Ishikawa (cell line): Measurements from ENCODE around the gene TRPM2.

Experiments used
- CREB1 ChIP-seq: IDR thresholded peaks from 2 replicates; pipeline ENCODE4 v1.6.1; 2012; ENCODE audit warnings: low read depth
- EGR1 ChIP-seq: IDR thresholded peaks from 2 replicates; pipeline ENCODE4 v1.6.1; 2012
- EP300 ChIP-seq: IDR thresholded peaks from 2 replicates; pipeline ENCODE4 v1.6.1; 2012; ENCODE audit warnings: borderline replicate concordance
- FOXM1 ChIP-seq: IDR thresholded peaks from 2 replicates; pipeline ENCODE4 v1.6.1; 2012; ENCODE audit warnings: low read depth, borderline replicate concordance
- MAX ChIP-seq: IDR thresholded peaks from 2 replicates; pipeline ENCODE4 v1.6.1; 2012
- NFIC ChIP-seq: IDR thresholded peaks from 2 replicates; pipeline ENCODE4 v1.6.1; 2012
- RAD21 ChIP-seq: IDR thresholded peaks from 2 replicates; pipeline ENCODE4 v1.6.1; 2012; ENCODE audit warnings: low read depth
- REST ChIP-seq: IDR thresholded peaks from 2 replicates; pipeline ENCODE4 v1.6.1; 2012; ENCODE audit warnings: low read depth, mild to moderate bottlenecking
- TAF1 ChIP-seq: IDR thresholded peaks from 2 replicates; pipeline ENCODE4 v1.6.1; 2012; ENCODE audit warnings: low read depth, mild to moderate bottlenecking
- TCF12 ChIP-seq: IDR thresholded peaks from 2 replicates; pipeline ENCODE4 v1.6.1; 2012; ENCODE audit warnings: low read depth
- TEAD4 ChIP-seq: IDR thresholded peaks from 2 replicates; pipeline ENCODE4 v1.6.1; 2012
- USF1 ChIP-seq: IDR thresholded peaks from 2 replicates; pipeline ENCODE4 v1.6.1; 2012
- YY1 ChIP-seq: IDR thresholded peaks from 2 replicates; pipeline ENCODE4 v1.6.1; 2012; ENCODE audit warnings: low read depth
- ZBTB7A ChIP-seq: IDR thresholded peaks from 2 replicates; pipeline ENCODE4 v1.6.1; 2012; ENCODE audit warnings: low read depth

TRPM2 gene

GRCh38 chr21:44402323-44403105 is 49.1 kb downstream of the TRPM2 start:
- TF ChIP-seq CREB1 = no peak
- TF ChIP-seq USF1 = no peak
- no peak for TF ChIP-seq ZBTB7A
- no peak for TF ChIP-seq REST
- no peak for TF ChIP-seq RAD21
- no peak for TF ChIP-seq FOXM1
- no peak for TF ChIP-seq EP300
- TF ChIP-seq NFIC = no peak

- no peak for TF ChIP-seq REST
- no peak for TF ChIP-seq ZBTB7A
- no peak for TF ChIP-seq USF1
- TF ChIP-seq NFIC = no peak
- TF ChIP-seq RAD21 = no peak
- TF ChIP-seq FOXM1 = no peak
- TF ChIP-seq TEAD4 = no peak
- TF ChIP-seq EP300 = no peak
- TF ChIP-seq CREB1 = no peak
- no peak for TF ChIP-seq EGR1
- TF ChIP-seq TAF1 = no peak
Observed at GRCh38 chr21:44403106-44404020, 49.9 kb downstream of the TRPM2 start.

GRCh38 chr21:44405091-44405947 is 51.9 kb downstream of the TRPM2 start:
- no peak for TF ChIP-seq MAX

- TF ChIP-seq TEAD4 = no peak
- TF ChIP-seq TCF12 = no peak
- TF ChIP-seq TAF1 = no peak
- TF ChIP-seq EGR1 = no peak
- TF ChIP-seq YY1 = no peak
- no peak for TF ChIP-seq REST
- TF ChIP-seq ZBTB7A = no peak
Observed at GRCh38 chr21:44405948-44406872, 52.8 kb downstream of the TRPM2 start.
